HCT116 (cell line): ENCODE data around the gene MRGPRE.
"Not testable (repeated sequence)": the region's sequence is repeated elsewhere in the genome, so short reads cannot be mapped to it uniquely, and the experiment has no call there.

Experiments
- ATF3 ChIP-seq: IDR thresholded peaks from 2 replicates; pipeline ENCODE4 v1.6.1; 2012
- CEBPB ChIP-seq: IDR thresholded peaks from 2 replicates; pipeline ENCODE4 v1.6.1; 2012; ENCODE audit warnings: low read depth
- CTCF ChIP-seq, 3 experiments: fragments of 200-600 bp in 1 of 3; sonication (generic) in 1 of 3; IDR thresholded peaks in 2 of 3; conservative IDR thresholded peaks in 1 of 3; 2 replicates each; pipeline ENCODE4 v1.5.1; 2012 to 2017; ENCODE audit warnings: low read depth in 2 of 3, low read length in 2 of 3, antibody characterized with exemption in 1 of 3, borderline replicate concordance in 1 of 3, control low read depth in 1 of 3, mild to moderate bottlenecking in 1 of 3, mixed read lengths in 1 of 3, mixed run types in 1 of 3, moderate library complexity in 1 of 3; ENCODE audit not compliant: insufficient read depth in 1 of 3
- EGR1 ChIP-seq: IDR thresholded peaks from 2 replicates; pipeline ENCODE4 v1.6.1; 2012; ENCODE audit warnings: low read depth
- ELF1 ChIP-seq: IDR thresholded peaks from 2 replicates; pipeline ENCODE4 v1.6.1; 2012; ENCODE audit warnings: low read depth, borderline replicate concordance
- EZH2 ChIP-seq: fragments of 200-600 bp; sonication (generic); IDR thresholded peaks from 2 replicates; pipeline ENCODE4 v1.6.1; 2017; ENCODE audit warnings: antibody characterized with exemption, mixed run types
- EZH2phosphoT487 ChIP-seq: fragments of 200-600 bp; IDR thresholded peaks from 2 replicates; pipeline ENCODE4 v1.6.1; 2018; ENCODE audit warnings: antibody characterized with exemption, borderline replicate concordance
- MAX ChIP-seq: IDR thresholded peaks from 2 replicates; pipeline ENCODE4 v1.6.1; 2012
- POLR2A ChIP-seq: IDR thresholded peaks from 2 replicates; pipeline ENCODE4 v1.7.0; 2011; ENCODE audit warnings: borderline replicate concordance; ENCODE audit not compliant: insufficient read depth, insufficient read length; ENCODE audit errors: extremely low read depth
- POLR2AphosphoS5 ChIP-seq: IDR thresholded peaks from 2 replicates; pipeline ENCODE4 v1.6.1; 2011; ENCODE audit warnings: mild to moderate bottlenecking, low read depth, low read length, moderate library complexity
- REST ChIP-seq: IDR thresholded peaks from 2 replicates; pipeline ENCODE4 v1.6.1; 2012; ENCODE audit warnings: low read depth
- SRF ChIP-seq: IDR thresholded peaks from 2 replicates; pipeline ENCODE4 v1.6.1; 2012; ENCODE audit warnings: low read depth
- ZFX ChIP-seq: fragments of 450-650 bp; IDR thresholded peaks from 2 replicates; pipeline ENCODE4 v1.6.1; 2017
- ZNF274 ChIP-seq: fragments of 200-500 bp; sonication (Bioruptor generic); IDR thresholded peaks from 2 replicates; pipeline ENCODE4 v1.6.1; 2014; ENCODE audit warnings: mild to moderate bottlenecking, low read depth, low read length, inconsistent platforms

- not testable (repeated sequence) for TF ChIP-seq CTCF (IDR thresholded peaks at IDR 0.05 in 2 of 3, conservative IDR thresholded peaks at IDR 0.05 in 1 of 3; ENCODE audit: borderline replicate concordance in 1 of 3, insufficient read depth in 1 of 3, low read depth in 2 of 3, low read length in 2 of 3); POLR2A; EZH2; SRF; ZNF274; POLR2AphosphoS5; ELF1; ATF3; CEBPB; REST; EZH2phosphoT487; EGR1; ZFX; MAX
Measured at GRCh38 chr11:3257509-3257908, 25.3 kb upstream of the MRGPRE start.
